HUES48 (cell line): ENCODE results near the gene PLAGL1.

Source experiments
- H3K27ac ChIP-seq: one replicate; pipeline ENCODE4 v1.7.0; 2013; ENCODE audit warnings: low read depth, low read length, inconsistent platforms
- H3K27me3 ChIP-seq: 2 replicates; pipeline ENCODE4 v1.6.1; 2013; ENCODE audit warnings: mild to moderate bottlenecking, low read length; ENCODE audit not compliant: control insufficient read depth, insufficient read depth
- H3K36me3 ChIP-seq: 2 replicates; pipeline ENCODE4 v1.6.1; 2013; ENCODE audit warnings: low read length; ENCODE audit not compliant: control insufficient read depth, insufficient read depth
- H3K4me1 ChIP-seq: 2 replicates; pipeline ENCODE4 v1.6.1; 2013; ENCODE audit warnings: mild to moderate bottlenecking, low read length; ENCODE audit not compliant: control insufficient read depth, insufficient read depth
- H3K4me3 ChIP-seq: 2 replicates; pipeline ENCODE4 v1.5.1; 2013; ENCODE audit warnings: mild to moderate bottlenecking, low read depth, low read length
- H3K9ac ChIP-seq: 2 replicates; pipeline ENCODE4 v1.6.1; 2013; ENCODE audit warnings: mild to moderate bottlenecking, low read depth, low read length, moderate library complexity
- H3K9me3 ChIP-seq: 2 replicates; pipeline ENCODE4 v1.6.1; 2013; ENCODE audit warnings: low read length; ENCODE audit not compliant: control insufficient read depth, insufficient read depth

Gene PLAGL1

GRCh38 chr6:144007478-144008119 is 460 bp downstream of the PLAGL1 start:
- H3K9me3 ChIP-seq = peaks cover 4% of the 10 kb centered on the region; the same call in 1 of the 2 replicates
- H3K27ac ChIP-seq = no peak overlapping the region
- no peaks in the 10 kb centered on the region for H3K36me3 ChIP-seq
- H3K4me1 ChIP-seq = no peaks in the 10 kb centered on the region
- peaks cover 70% of the 10 kb centered on the region for H3K27me3 ChIP-seq
- H3K4me3 ChIP-seq = peak overlapping the region; percentile 55
- H3K9ac ChIP-seq = no peak overlapping the region

GRCh38 chr6:144006736-144007477 is 1.2 kb downstream of the PLAGL1 start:
- Histone ChIP-seq H3K27me3 (peaks cover 63% of the 10 kb centered on the region), H3K9ac (no peak overlapping the region), H3K4me1 (no peaks in the 10 kb centered on the region), H3K27ac (no peak overlapping the region), H3K36me3 (no peaks in the 10 kb centered on the region), H3K9me3 (peaks cover 9% of the 10 kb centered on the region), H3K4me3 (peak overlapping the region; percentile 55; the same call in 1 of the 2 replicates)

- Histone ChIP-seq H3K9me3 (peaks cover 9% of the 10 kb centered on the region), H3K4me1 (no peaks in the 10 kb centered on the region), H3K27me3 (peaks cover 4% of the 10 kb centered on the region; the same call in 1 of the 2 replicates), H3K9ac (no peak overlapping the region), H3K36me3 (no peaks in the 10 kb centered on the region), H3K27ac (no peak overlapping the region), H3K4me3 (no peak overlapping the region)
Observed at GRCh38 chr6:143999406-143999805, 8.7 kb downstream of the PLAGL1 start.

- Histone ChIP-seq H3K27me3 (peaks cover 4% of the 10 kb centered on the region; the same call in 1 of the 2 replicates), H3K4me3 (no peak overlapping the region), H3K27ac (no peak overlapping the region)
Observed at GRCh38 chr6:143998686-143999085, 9.4 kb downstream of the PLAGL1 start.

GRCh38 chr6:143993965-143994646 is 14.0 kb downstream of the PLAGL1 start:
- peaks cover 11% of the 10 kb centered on the region for H3K27me3 ChIP-seq
- H3K36me3 ChIP-seq = no peaks in the 10 kb centered on the region
- H3K4me1 ChIP-seq = no peaks in the 10 kb centered on the region
- H3K27ac ChIP-seq = no peak overlapping the region
- H3K9ac ChIP-seq = no peak overlapping the region
- no peaks in the 10 kb centered on the region for H3K9me3 ChIP-seq
- no peak overlapping the region for H3K4me3 ChIP-seq

More at GRCh38 chr6:143998686-143999085, 9.4 kb downstream of the PLAGL1 start:
- Histone ChIP-seq H3K9ac (no peak overlapping the region), H3K9me3 (peaks cover 9% of the 10 kb centered on the region), H3K36me3 (no peaks in the 10 kb centered on the region), H3K4me1 (no peaks in the 10 kb centered on the region)

GRCh38 chr6:143992285-143992684 is 15.8 kb downstream of the PLAGL1 start:
- H3K27ac ChIP-seq = no peak overlapping the region
- no peaks in the 10 kb centered on the region for H3K9me3 ChIP-seq
- no peaks in the 10 kb centered on the region for H3K36me3 ChIP-seq
- H3K4me1 ChIP-seq = no peaks in the 10 kb centered on the region
- no peak overlapping the region for H3K9ac ChIP-seq
- H3K4me3 ChIP-seq = no peak overlapping the region
- peaks cover 29% of the 10 kb centered on the region for H3K27me3 ChIP-seq

- Histone ChIP-seq H3K4me3 (no peak overlapping the region), H3K36me3 (no peaks in the 10 kb centered on the region), H3K27me3 (peaks cover 73% of the 10 kb centered on the region), H3K4me1 (0 out of 2 replicates have a peak, but pooled peaks cover 6% of the 10 kb centered on the region), H3K9ac (no peak overlapping the region), H3K9me3 (no peaks in the 10 kb centered on the region), H3K27ac (no peak overlapping the region)
Observed at GRCh38 chr6:143986463-143987065, 21.5 kb downstream of the PLAGL1 start.

- Histone ChIP-seq H3K4me3 (no peak overlapping the region), H3K27me3 (peaks cover 76% of the 10 kb centered on the region), H3K9me3 (no peaks in the 10 kb centered on the region), H3K36me3 (no peaks in the 10 kb centered on the region), H3K9ac (no peak overlapping the region), H3K4me1 (0 out of 2 replicates have a peak, but pooled peaks cover 6% of the 10 kb centered on the region), H3K27ac (no peak overlapping the region)
Observed at GRCh38 chr6:143984666-143985065, 23.4 kb downstream of the PLAGL1 start.

- Histone ChIP-seq H3K9me3 (no peaks in the 10 kb centered on the region), H3K9ac (no peak overlapping the region), H3K36me3 (no peaks in the 10 kb centered on the region), H3K27ac (no peak overlapping the region), H3K27me3 (peaks cover 75% of the 10 kb centered on the region), H3K4me3 (no peak overlapping the region), H3K4me1 (0 out of 2 replicates have a peak, but pooled peaks cover 6% of the 10 kb centered on the region)
Observed at GRCh38 chr6:143982968-143983367, 25.1 kb downstream of the PLAGL1 start.

- H3K9me3 ChIP-seq = no peaks in the 10 kb centered on the region
- H3K27ac ChIP-seq = no peak overlapping the region
- peaks cover 75% of the 10 kb centered on the region for H3K27me3 ChIP-seq
- H3K4me1 ChIP-seq = peaks cover 4% of the 10 kb centered on the region
- H3K36me3 ChIP-seq = no peaks in the 10 kb centered on the region
- H3K4me3 ChIP-seq = no peak overlapping the region
- no peak overlapping the region for H3K9ac ChIP-seq
Observed at GRCh38 chr6:143980921-143981320, 27.1 kb downstream of the PLAGL1 start.
